OCI-LY1 (cell line): Measurements from ENCODE around the gene LAMB2.

Source experiments
- EZH2 ChIP-seq: fragments of 200-600 bp; sonication (generic), shearing (Covaris generic); IDR thresholded peaks from 2 replicates; pipeline ENCODE4 v1.8.0; 2017; ENCODE audit warnings: borderline replicate concordance, mixed run types, mild to moderate bottlenecking, antibody characterized with exemption, low read length, moderate library complexity, mixed read lengths
- TF ChIP-seq, protein P1 (sequence below): fragments of 200-600 bp; sonication (generic), shearing (Covaris generic); IDR thresholded peaks from 2 replicates; pipeline ENCODE4 v1.5.1; 2017; ENCODE audit warnings: mild to moderate bottlenecking, antibody characterized with exemption, low read length, moderate library complexity, mixed read lengths

DNA sequence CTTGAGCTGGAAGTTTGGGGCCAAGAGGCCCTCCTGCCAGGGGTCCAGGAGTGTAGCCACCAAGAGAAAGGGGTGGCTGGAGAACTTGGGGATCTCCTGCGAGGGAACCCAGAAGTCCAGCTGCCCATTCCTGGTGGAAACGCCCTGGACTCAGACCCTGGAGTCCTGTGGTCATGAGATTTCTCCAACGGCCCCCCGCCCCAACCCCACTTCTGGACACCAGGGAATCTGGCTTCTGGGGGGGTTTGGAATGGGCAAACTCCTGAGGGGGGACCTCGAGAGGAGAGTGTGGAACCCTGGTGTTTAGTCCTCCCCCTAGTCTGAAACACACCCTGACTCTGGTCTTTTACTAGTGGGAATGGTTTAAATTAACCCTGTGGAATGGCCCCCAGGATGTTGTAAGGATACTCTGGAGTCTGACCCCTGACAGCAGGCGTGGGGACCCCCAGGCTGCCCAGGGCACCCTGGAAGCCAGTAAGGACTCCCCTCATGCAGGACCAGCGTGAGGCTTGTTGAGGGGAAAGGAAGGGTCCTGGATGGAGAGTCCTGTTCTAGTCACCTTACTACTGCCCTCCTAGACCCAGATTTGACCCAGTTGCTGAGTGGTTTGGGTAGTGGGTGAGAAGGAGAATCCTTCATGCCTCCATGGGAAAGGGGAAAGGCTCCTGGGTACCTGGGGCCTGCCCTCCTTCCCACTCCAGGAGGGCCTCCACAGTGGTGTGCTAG, 39.1 kb upstream of the LAMB2 start:
- TF ChIP-seq, protein P1, sequence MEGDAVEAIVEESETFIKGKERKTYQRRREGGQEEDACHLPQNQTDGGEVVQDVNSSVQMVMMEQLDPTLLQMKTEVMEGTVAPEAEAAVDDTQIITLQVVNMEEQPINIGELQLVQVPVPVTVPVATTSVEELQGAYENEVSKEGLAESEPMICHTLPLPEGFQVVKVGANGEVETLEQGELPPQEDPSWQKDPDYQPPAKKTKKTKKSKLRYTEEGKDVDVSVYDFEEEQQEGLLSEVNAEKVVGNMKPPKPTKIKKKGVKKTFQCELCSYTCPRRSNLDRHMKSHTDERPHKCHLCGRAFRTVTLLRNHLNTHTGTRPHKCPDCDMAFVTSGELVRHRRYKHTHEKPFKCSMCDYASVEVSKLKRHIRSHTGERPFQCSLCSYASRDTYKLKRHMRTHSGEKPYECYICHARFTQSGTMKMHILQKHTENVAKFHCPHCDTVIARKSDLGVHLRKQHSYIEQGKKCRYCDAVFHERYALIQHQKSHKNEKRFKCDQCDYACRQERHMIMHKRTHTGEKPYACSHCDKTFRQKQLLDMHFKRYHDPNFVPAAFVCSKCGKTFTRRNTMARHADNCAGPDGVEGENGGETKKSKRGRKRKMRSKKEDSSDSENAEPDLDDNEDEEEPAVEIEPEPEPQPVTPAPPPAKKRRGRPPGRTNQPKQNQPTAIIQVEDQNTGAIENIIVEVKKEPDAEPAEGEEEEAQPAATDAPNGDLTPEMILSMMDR: no peak
- no peak for TF ChIP-seq EZH2
